Progenitor cell of endocrine pancreas (in vitro differentiated cells): ENCODE data around the gene NKX2-1. TPM values are rescaled to one million over a fixed set of nuclear protein-coding genes. Genes with fewer than 3 reads are reported as not detected.
"Not testable (repeated sequence)": the region's sequence is repeated elsewhere in the genome, so short reads cannot be mapped to it uniquely, and the experiment has no call there.

Experiments
- DNase-seq: peaks from one replicate; pipeline ENCODE4 v3.0.0; 2021; ENCODE audit warnings: low spot score; ENCODE audit not compliant: unreplicated experiment
- H3K27ac Mint-ChIP-seq: 2 replicates; pipeline ENCODE4 v1.8.0; 2021; ENCODE audit warnings: mild to moderate bottlenecking, moderate library complexity, mixed read lengths
- H3K27me3 Mint-ChIP-seq: 2 replicates; pipeline ENCODE4 v1.8.0; 2021; ENCODE audit warnings: mixed read lengths
- H3K36me3 Mint-ChIP-seq: 2 replicates; pipeline ENCODE4 v1.8.0; 2022; ENCODE audit warnings: mixed read lengths; ENCODE audit not compliant: insufficient read depth
- H3K4me1 Mint-ChIP-seq: 2 replicates; pipeline ENCODE4 v1.8.0; 2021; ENCODE audit warnings: low read depth, mixed read lengths
- H3K4me3 Mint-ChIP-seq: 2 replicates; pipeline ENCODE4 v1.8.0; 2021; ENCODE audit warnings: low read depth, mild to moderate bottlenecking, moderate library complexity, mixed read lengths
- H3K9me3 Mint-ChIP-seq: 2 replicates; pipeline ENCODE4 v1.8.0; 2021; ENCODE audit warnings: low read depth, mixed read lengths
- total RNA-seq: library from RNA; stranded (reverse); gene quantifications from 2 replicates; pipeline ENCODE4 v1.2.1, GENCODE V29; 2021
- TF ChIP-seq, protein P1 (sequence below): fragments of 200-600 bp; sonication (generic); IDR thresholded peaks from one replicate; pipeline ENCODE4 v1.5.0; 2021; ENCODE audit warnings: antibody characterized with exemption, mild to moderate bottlenecking; ENCODE audit not compliant: unreplicated experiment

NKX2-1 gene
- total RNA-seq, 1 donor from 2014 or later = not detected

DNA sequence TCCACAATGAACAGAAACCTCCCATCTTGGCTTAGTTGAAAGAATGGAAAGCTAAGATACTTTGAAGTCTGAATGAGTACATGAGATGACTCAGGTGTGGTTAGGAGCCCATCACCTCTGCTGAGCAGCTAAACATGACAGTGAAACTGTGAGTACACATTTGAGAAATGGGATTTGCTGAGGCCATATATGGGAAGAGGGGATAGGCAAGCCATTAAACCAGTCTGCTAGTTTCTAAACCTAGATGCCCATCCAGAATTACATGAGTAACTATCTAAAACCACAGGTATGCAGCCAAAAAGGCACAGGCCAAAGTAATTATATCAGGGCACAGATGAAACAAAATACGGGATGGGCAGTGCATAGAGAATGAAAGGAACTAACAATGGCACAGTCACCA lies 41.2 kb downstream of the NKX2-1 start:
- no peak for DNase-seq
- Mint-ChIP-seq H3K27ac (no peak overlapping the region), H3K4me3 (no peak overlapping the region), H3K27me3 (peaks cover 64% of the 10 kb centered on the region), H3K36me3 (no peaks in the 10 kb centered on the region), H3K9me3 (no peaks in the 10 kb centered on the region), H3K4me1 (no peaks in the 10 kb centered on the region)
- TF ChIP-seq, protein P1, sequence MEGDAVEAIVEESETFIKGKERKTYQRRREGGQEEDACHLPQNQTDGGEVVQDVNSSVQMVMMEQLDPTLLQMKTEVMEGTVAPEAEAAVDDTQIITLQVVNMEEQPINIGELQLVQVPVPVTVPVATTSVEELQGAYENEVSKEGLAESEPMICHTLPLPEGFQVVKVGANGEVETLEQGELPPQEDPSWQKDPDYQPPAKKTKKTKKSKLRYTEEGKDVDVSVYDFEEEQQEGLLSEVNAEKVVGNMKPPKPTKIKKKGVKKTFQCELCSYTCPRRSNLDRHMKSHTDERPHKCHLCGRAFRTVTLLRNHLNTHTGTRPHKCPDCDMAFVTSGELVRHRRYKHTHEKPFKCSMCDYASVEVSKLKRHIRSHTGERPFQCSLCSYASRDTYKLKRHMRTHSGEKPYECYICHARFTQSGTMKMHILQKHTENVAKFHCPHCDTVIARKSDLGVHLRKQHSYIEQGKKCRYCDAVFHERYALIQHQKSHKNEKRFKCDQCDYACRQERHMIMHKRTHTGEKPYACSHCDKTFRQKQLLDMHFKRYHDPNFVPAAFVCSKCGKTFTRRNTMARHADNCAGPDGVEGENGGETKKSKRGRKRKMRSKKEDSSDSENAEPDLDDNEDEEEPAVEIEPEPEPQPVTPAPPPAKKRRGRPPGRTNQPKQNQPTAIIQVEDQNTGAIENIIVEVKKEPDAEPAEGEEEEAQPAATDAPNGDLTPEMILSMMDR = no peak

DNA sequence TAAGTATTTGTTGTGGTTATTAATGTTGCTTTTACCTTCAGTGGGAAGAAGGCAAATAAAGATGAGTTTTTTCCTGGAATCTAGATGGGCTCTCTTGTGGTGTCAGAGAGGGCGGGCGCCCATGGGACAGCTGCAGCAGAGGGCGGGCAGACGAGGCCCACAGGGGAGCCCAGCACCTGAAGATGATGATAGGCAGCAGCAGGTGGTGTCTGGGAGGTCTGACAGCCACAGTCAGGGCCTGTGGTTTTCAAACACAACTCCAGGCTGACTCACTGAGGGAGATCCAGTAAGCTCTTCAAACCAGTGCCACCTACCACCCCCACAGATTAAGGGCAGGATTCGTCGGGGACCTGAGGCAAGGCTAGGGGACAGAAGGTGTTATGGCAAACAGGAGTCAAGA lies 42.8 kb downstream of the NKX2-1 start:
- no peak overlapping the region for H3K27ac Mint-ChIP-seq
- TF ChIP-seq, protein P1 = no peak
- H3K27me3 Mint-ChIP-seq = peaks cover 55% of the 10 kb centered on the region
- no peaks in the 10 kb centered on the region for H3K9me3 Mint-ChIP-seq
- no peak for DNase-seq
- H3K4me3 Mint-ChIP-seq = no peak overlapping the region
- no peaks in the 10 kb centered on the region for H3K4me1 Mint-ChIP-seq
- no peaks in the 10 kb centered on the region for H3K36me3 Mint-ChIP-seq

DNA sequence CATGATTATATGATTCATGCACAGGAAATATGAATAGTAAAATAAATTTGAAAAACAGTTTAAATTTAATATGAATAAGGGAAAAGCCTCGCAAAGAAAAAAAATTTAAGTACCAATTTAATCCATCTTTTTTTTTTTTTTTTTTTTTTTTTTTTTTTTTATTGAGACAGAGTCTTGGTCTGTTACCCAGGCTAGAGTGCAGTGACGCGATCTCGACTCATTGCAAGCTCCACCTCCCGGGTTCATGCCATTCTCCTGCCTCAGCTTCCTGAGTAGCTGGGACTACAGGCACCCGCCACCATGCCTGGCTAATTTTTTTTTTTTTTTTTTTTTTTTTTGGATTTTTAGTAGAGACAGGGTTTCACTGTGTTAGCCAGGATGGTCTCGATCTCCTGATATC lies 44.0 kb downstream of the NKX2-1 start:
- not testable (repeated sequence) for H3K4me1 Mint-ChIP-seq, H3K36me3 Mint-ChIP-seq, H3K27ac Mint-ChIP-seq, H3K9me3 Mint-ChIP-seq, DNase-seq, H3K4me3 Mint-ChIP-seq
- H3K27me3 Mint-ChIP-seq = peaks cover 45% of the 10 kb centered on the region

DNA sequence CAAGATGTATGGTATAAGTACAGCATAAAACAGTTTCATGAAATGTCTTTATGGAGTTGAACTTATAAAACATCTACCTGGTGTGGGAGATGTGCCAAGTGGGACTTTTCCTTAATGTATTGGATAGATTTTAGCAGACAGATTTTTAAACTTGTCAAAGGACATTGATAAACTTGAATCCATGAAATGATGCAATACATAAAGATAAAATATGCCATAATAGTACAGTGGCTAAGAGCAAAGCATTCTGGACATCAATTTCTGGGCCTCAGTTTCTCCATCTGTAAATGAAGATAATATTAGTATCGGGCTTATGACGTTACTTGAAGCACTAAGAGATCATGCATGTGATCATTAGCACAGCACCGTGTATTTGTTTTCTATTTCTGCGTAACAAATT lies 45.4 kb downstream of the NKX2-1 start:
- TF ChIP-seq, protein P1 = no peak
- H3K9me3 Mint-ChIP-seq = no peaks in the 10 kb centered on the region
- no peak overlapping the region for H3K4me3 Mint-ChIP-seq
- no peaks in the 10 kb centered on the region for H3K4me1 Mint-ChIP-seq
- no peak for DNase-seq
- no peaks in the 10 kb centered on the region for H3K36me3 Mint-ChIP-seq
- H3K27me3 Mint-ChIP-seq = peaks cover 45% of the 10 kb centered on the region
- no peak overlapping the region for H3K27ac Mint-ChIP-seq

DNA sequence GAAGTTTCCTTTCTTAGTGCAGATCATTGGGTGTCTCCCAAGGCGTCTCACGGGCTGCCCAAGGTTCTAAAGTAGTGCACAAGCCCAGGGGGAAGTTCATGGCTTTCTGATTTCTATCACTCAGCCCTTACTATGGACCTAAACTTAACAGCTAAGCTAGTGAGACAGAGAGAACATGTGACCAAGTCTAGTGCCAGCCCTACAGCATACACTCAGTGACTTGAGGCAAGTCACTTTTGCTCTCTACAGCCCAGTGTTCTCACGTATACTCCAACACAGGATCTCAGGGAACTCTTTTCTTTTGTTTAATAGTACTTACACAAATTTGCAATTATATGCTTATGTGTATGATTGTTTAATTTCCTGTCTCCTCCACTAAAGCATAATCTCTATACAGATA lies 48.6 kb downstream of the NKX2-1 start:
- Mint-ChIP-seq H3K27ac (no peak overlapping the region), H3K9me3 (no peaks in the 10 kb centered on the region), H3K4me1 (no peaks in the 10 kb centered on the region), H3K27me3 (peaks cover 38% of the 10 kb centered on the region), H3K36me3 (no peaks in the 10 kb centered on the region), H3K4me3 (no peak overlapping the region)
- no peak for DNase-seq
- TF ChIP-seq, protein P1 = no peak

DNA sequence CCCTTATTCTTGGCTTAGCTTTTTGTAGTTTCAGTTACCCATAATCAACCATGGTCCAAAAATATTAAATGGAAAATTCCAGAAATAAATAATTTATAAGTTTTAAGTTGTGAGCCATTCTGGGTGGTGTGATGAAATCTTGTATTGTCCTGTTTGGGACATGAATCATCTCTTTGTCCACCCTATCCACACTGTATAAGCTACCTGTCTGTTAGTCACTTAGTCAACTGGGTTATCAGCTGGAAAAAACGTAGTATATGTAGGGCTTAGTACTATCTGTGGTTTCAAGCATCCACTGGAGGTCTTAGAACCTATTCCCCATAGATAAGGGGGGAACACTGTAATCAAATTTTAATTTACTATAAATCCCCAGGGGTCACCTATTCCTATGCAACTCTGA lies 52.7 kb downstream of the NKX2-1 start:
- TF ChIP-seq, protein P1 = no peak
- H3K4me3 Mint-ChIP-seq = no peak overlapping the region
- H3K9me3 Mint-ChIP-seq = no peaks in the 10 kb centered on the region
- no peak for DNase-seq
- H3K36me3 Mint-ChIP-seq = no peaks in the 10 kb centered on the region
- H3K4me1 Mint-ChIP-seq = no peaks in the 10 kb centered on the region
- H3K27me3 Mint-ChIP-seq = peaks cover 25% of the 10 kb centered on the region
- H3K27ac Mint-ChIP-seq = no peak overlapping the region

Other genes with a start within 250 kb of the NKX2-1 start
- 29.2 and 32.8 TPM in 2 replicates for gene MBIP, start 199.6 kb downstream of the NKX2-1 start, total RNA-seq
- gene NKX2-8, start 62.4 kb upstream of the NKX2-1 start, total RNA-seq = not detected in 2 replicates
- gene PAX9, start 141.6 kb upstream of the NKX2-1 start, total RNA-seq = 0.77 and 1.3 TPM in 2 replicates